ENCODE measurements around the gene ATAD1.

The ATAD1 gene

GRCh38 chr10:87817609-87818504 lies at the start of gene ATAD1:
Gene ATAD1, minus strand, starts transcription at chr10:87818226. Its CDS starts 3,627 bp downstream, at chr10:87814599.
- TF ChIP-seq SNAI2 (CRISPR knock-in tag; IDR thresholded peaks at IDR 0.05) (no peak), CSDC2 (CRISPR knock-in tag; IDR thresholded peaks at IDR 0.05) (no peak), GLIS3 (CRISPR knock-in tag; IDR thresholded peaks at IDR 0.05) (no peak), RARB (CRISPR knock-in tag; IDR thresholded peaks at IDR 0.05) (no peak), OSR1 (CRISPR knock-in tag; IDR thresholded peaks at IDR 0.05) (no peak), ZNF70 (CRISPR knock-in tag; IDR thresholded peaks at IDR 0.05) (0 out of 2 replicates have a peak, but pooled peaks have one; percentile 48)
- peak; percentile 94 for ATAC-seq

DNA sequence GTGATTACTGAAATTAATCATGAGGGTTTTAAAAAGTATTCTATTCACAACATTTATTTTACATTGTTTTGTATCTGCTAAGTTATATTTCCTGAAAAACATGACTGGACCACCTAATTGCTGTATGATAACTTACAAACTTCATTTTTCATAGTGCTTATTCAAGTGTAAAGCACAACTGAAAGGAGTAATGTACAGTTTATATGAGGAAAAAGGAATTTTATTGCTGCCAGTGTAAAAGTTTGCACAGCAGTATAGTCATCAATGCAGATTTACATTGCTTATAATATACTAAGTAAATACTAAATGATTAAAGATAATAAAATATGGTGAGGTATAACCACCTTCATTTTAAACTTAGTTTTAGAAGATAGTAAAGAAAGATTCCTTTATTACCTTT lies 49.4 kb upstream of the ATAD1 start:
- TF ChIP-seq ARNTL (CRISPR knock-in tag; IDR thresholded peaks at IDR 0.05; ENCODE audit: borderline replicate concordance, low read depth) (no peak), POU6F1 (CRISPR knock-in tag; IDR thresholded peaks at IDR 0.05; ENCODE audit: borderline replicate concordance, low read depth) (no peak), BACH2 (CRISPR knock-in tag; IDR thresholded peaks at IDR 0.05; ENCODE audit: borderline replicate concordance) (no peak), ZNF70 (CRISPR knock-in tag; IDR thresholded peaks at IDR 0.05) (no peak), ISL1 (CRISPR knock-in tag; IDR thresholded peaks at IDR 0.05) (no peak), ZFP30 (CRISPR knock-in tag; IDR thresholded peaks at IDR 0.05) (no peak), ZNF565 (CRISPR knock-in tag; conservative IDR thresholded peaks at IDR 0.05; ENCODE audit: low read depth) (no peak), TOX (CRISPR knock-in tag; IDR thresholded peaks at IDR 0.05; ENCODE audit: borderline replicate concordance) (no peak), ZNF8 (CRISPR knock-in tag; IDR thresholded peaks at IDR 0.05) (no peak), OSR1 (CRISPR knock-in tag; IDR thresholded peaks at IDR 0.05) (no peak), ZFP3 (CRISPR knock-in tag; IDR thresholded peaks at IDR 0.05) (no peak), CSDC2 (CRISPR knock-in tag; IDR thresholded peaks at IDR 0.05) (no peak), ESRRG (CRISPR knock-in tag; IDR thresholded peaks at IDR 0.05) (no peak), PPARA (CRISPR knock-in tag; IDR thresholded peaks at IDR 0.05; ENCODE audit: borderline replicate concordance) (no peak), GLIS3 (CRISPR knock-in tag; IDR thresholded peaks at IDR 0.05) (no peak), RARB (CRISPR knock-in tag; IDR thresholded peaks at IDR 0.05) (no peak)
- TF ChIP-seq, protein P1, sequence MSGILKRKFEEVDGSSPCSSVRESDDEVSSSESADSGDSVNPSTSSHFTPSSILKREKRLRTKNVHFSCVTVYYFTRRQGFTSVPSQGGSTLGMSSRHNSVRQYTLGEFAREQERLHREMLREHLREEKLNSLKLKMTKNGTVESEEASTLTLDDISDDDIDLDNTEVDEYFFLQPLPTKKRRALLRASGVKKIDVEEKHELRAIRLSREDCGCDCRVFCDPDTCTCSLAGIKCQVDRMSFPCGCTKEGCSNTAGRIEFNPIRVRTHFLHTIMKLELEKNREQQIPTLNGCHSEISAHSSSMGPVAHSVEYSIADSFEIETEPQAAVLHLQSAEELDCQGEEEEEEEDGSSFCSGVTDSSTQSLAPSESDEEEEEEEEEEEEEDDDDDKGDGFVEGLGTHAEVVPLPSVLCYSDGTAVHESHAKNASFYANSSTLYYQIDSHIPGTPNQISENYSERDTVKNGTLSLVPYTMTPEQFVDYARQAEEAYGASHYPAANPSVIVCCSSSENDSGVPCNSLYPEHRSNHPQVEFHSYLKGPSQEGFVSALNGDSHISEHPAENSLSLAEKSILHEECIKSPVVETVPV (CRISPR knock-in tag; IDR thresholded peaks at IDR 0.05): no peak
- TF ChIP-seq, protein P2, sequence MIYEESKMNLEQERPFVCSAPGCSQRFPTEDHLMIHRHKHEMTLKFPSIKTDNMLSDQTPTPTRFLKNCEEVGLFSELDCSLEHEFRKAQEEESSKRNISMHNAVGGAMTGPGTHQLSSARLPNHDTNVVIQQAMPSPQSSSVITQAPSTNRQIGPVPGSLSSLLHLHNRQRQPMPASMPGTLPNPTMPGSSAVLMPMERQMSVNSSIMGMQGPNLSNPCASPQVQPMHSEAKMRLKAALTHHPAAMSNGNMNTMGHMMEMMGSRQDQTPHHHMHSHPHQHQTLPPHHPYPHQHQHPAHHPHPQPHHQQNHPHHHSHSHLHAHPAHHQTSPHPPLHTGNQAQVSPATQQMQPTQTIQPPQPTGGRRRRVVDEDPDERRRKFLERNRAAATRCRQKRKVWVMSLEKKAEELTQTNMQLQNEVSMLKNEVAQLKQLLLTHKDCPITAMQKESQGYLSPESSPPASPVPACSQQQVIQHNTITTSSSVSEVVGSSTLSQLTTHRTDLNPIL (CRISPR knock-in tag; IDR thresholded peaks at IDR 0.05; ENCODE audit: low read depth): no peak
- TF ChIP-seq, protein P3, sequence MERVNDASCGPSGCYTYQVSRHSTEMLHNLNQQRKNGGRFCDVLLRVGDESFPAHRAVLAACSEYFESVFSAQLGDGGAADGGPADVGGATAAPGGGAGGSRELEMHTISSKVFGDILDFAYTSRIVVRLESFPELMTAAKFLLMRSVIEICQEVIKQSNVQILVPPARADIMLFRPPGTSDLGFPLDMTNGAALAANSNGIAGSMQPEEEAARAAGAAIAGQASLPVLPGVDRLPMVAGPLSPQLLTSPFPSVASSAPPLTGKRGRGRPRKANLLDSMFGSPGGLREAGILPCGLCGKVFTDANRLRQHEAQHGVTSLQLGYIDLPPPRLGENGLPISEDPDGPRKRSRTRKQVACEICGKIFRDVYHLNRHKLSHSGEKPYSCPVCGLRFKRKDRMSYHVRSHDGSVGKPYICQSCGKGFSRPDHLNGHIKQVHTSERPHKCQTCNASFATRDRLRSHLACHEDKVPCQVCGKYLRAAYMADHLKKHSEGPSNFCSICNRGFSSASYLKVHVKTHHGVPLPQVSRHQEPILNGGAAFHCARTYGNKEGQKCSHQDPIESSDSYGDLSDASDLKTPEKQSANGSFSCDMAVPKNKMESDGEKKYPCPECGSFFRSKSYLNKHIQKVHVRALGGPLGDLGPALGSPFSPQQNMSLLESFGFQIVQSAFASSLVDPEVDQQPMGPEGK (CRISPR knock-in tag; IDR thresholded peaks at IDR 0.05; ENCODE audit: borderline replicate concordance): no peak
- TF ChIP-seq, protein P4, sequence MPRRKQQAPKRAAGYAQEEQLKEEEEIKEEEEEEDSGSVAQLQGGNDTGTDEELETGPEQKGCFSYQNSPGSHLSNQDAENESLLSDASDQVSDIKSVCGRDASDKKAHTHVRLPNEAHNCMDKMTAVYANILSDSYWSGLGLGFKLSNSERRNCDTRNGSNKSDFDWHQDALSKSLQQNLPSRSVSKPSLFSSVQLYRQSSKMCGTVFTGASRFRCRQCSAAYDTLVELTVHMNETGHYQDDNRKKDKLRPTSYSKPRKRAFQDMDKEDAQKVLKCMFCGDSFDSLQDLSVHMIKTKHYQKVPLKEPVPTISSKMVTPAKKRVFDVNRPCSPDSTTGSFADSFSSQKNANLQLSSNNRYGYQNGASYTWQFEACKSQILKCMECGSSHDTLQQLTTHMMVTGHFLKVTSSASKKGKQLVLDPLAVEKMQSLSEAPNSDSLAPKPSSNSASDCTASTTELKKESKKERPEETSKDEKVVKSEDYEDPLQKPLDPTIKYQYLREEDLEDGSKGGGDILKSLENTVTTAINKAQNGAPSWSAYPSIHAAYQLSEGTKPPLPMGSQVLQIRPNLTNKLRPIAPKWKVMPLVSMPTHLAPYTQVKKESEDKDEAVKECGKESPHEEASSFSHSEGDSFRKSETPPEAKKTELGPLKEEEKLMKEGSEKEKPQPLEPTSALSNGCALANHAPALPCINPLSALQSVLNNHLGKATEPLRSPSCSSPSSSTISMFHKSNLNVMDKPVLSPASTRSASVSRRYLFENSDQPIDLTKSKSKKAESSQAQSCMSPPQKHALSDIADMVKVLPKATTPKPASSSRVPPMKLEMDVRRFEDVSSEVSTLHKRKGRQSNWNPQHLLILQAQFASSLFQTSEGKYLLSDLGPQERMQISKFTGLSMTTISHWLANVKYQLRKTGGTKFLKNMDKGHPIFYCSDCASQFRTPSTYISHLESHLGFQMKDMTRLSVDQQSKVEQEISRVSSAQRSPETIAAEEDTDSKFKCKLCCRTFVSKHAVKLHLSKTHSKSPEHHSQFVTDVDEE (CRISPR knock-in tag; IDR thresholded peaks at IDR 0.05): no peak
- no peak for ATAC-seq

All from SK-N-SH treated with all-trans-retinoic acid at 6 μM for 48 hours (cell line).